HepG2 (cell line): Measurements from ENCODE around the gene POLR2B. TPM values are rescaled to one million over a fixed set of nuclear protein-coding genes. Genes with fewer than 3 reads are reported as not detected.

Source experiments
- ARID5B ChIP-seq: IDR thresholded peaks from 2 replicates; pipeline ENCODE4 v1.4.0; 2020; ENCODE audit warnings: mild to moderate bottlenecking, missing genetic modification reagents
- EED ChIP-seq: sonication (generic); formaldehyde crosslinking; IDR thresholded peaks from 2 replicates; pipeline ENCODE4 v1.5.0; 2020; ENCODE audit warnings: mild to moderate bottlenecking, missing genetic modification reagents
- MXD3 ChIP-seq: IDR thresholded peaks from 2 replicates; pipeline ENCODE4 v1.6.1; 2016; ENCODE audit warnings: mild to moderate bottlenecking, missing biosample characterization, missing genetic modification reagents
- POLR2G ChIP-seq: fragments of 200-400 bp; formaldehyde crosslinking; IDR thresholded peaks from 2 replicates; pipeline ENCODE4 v1.6.1; 2018; ENCODE audit warnings: mild to moderate bottlenecking, low read depth, low read length, moderate library complexity
- SNAPC4 ChIP-seq: sonication (generic); formaldehyde crosslinking; IDR thresholded peaks from 2 replicates; pipeline ENCODE4 v1.4.0; 2020; ENCODE audit warnings: mild to moderate bottlenecking, missing genetic modification reagents
- ZBTB40 ChIP-seq, 2 experiments: fragments of 450-650 bp in 1 of 2; sonication (generic) in 1 of 2; formaldehyde crosslinking in 1 of 2; IDR thresholded peaks; 2 replicates each; pipeline versions ENCODE4 v1.6.1 to v1.8.0; 2016 to 2022; ENCODE audit warnings: antibody characterized with exemption in 1 of 2, mild to moderate bottlenecking in 1 of 2, missing genetic modification reagents in 1 of 2
- ZNF770 ChIP-seq: sonication (generic); formaldehyde crosslinking; IDR thresholded peaks from 2 replicates; pipeline ENCODE4 v1.5.0; 2020; ENCODE audit warnings: mild to moderate bottlenecking, missing genetic modification reagents
- polyA plus RNA-seq, 8 experiments: library from polyadenylated mRNA; depleted of rRNA in 3 of 8; stranded (reverse) in 7 of 8; unstranded in 1 of 8; fragments of >200 nt; fragmentation: Illumina TruSeq in 4 of 8; extraction: Trizol in 4 of 8; gene quantifications; 2 replicates each; pipeline versions ENCODE4 v1.2.1 to v1.2.3, GENCODE V29; 2011 to 2016; ENCODE audit warnings: low read depth in 4 of 8, missing spikeins in 1 of 8, mixed read lengths in 1 of 8; ENCODE audit not compliant: insufficient read depth in 1 of 8
- total RNA-seq, 5 experiments: library from RNA; depleted of rRNA; stranded (reverse); fragments of >200 nt; fragmentation: Illumina TruSeq; extraction: Trizol; gene quantifications; 2 replicates each; pipeline ENCODE4 v1.2.3, GENCODE V29; 2016; ENCODE audit warnings: low read depth in 1 of 5

Gene POLR2B
- total and polyA plus RNA-seq, 2 of the 13 experiments (the other 11 are each of a cell fraction or from before 2014, with no cell fraction given): 70.6 to 116 TPM

GRCh38 chr4:56976837-56977320 lies 1.8 kb upstream of the POLR2B start (continued):
- TF ChIP-seq POLR2G (no peak), ZNF770 (0 out of 2 replicates have a peak, but pooled peaks have one; percentile 32), ZBTB40 (IDR thresholded peaks at IDR 0.05) (no peak), ZBTB40 (CRISPR knock-in tag; IDR thresholded peaks at IDR 0.05) (no peak; the same call in 1 of the 2 replicates), SNAPC4 (CRISPR knock-in tag) (no peak), EED (no peak), MXD3 (CRISPR knock-in tag) (no peak), ARID5B (no peak)
